ENCODE measurements around the gene POLR3E. TPM values are rescaled to one million over a fixed set of nuclear protein-coding genes. Genes with fewer than 3 reads are reported as not detected.

The POLR3E gene
- total RNA-seq, 2 experiments from 2014 or later, result 66.9 to 67.9 TPM

- Mint-ChIP-seq H3K9me3 (peaks cover 25% of the 10 kb centered on the region), H3K4me3 (no peak overlapping the region), H3K27ac (no peak overlapping the region), H3K36me3 (ENCODE audit: low read depth) (peaks cover 83% of the 10 kb centered on the region), H3K4me1 (ENCODE audit: low read depth) (peaks cover 18% of the 10 kb centered on the region), H3K27me3 (no peaks in the 10 kb centered on the region)
- intact Hi-C loops (cut with micrococcal nuclease), result no loop called here
- ChIA-PET CTCF (interaction anchor here (0.7 to 3.0 kb wide), 6 partner anchors 13 to 37 kb away, joined by 3 to 13 read pairs (median 3); no protein-coding TSS in a partner anchor), POLR2A (interaction anchor here (0.5 to 2.5 kb wide), 5 partner anchors 12 to 66 kb away, joined by 3 to 11 read pairs (median 4); no protein-coding TSS in a partner anchor)
- no peak for TF ChIP-seq CTCF (IDR thresholded peaks at IDR 0.05)
- ATAC-seq (no peak), DNase-seq (no peak)
These were observed 39.8 kb downstream of the POLR3E start for GRCh38 chr16:22337045-22337444.

- H3K36me3 Mint-ChIP-seq (ENCODE audit: low read depth), result peaks cover 85% of the 10 kb centered on the region
- intact Hi-C loops (cut with micrococcal nuclease), result no loop called here
- CTCF ChIA-PET, result interaction anchor here (1.0 to 3.0 kb wide), 5 partner anchors 14 to 38 kb away, joined by 3 to 13 read pairs (median 3); no protein-coding TSS in a partner anchor
- POLR2A ChIA-PET, result interaction anchor here (0.6 to 2.5 kb wide), 5 partner anchors 13 to 114 kb away, joined by 4 to 11 read pairs (median 6); no protein-coding TSS in a partner anchor
- DNase-seq (no peak), ATAC-seq (peak; percentile 73)
- peaks cover 25% of the 10 kb centered on the region for H3K9me3 Mint-ChIP-seq
- H3K27ac Mint-ChIP-seq, result peak overlapping the region; percentile 30
- H3K27me3 Mint-ChIP-seq, result no peaks in the 10 kb centered on the region
- no peak for TF ChIP-seq CTCF (IDR thresholded peaks at IDR 0.05)
- peaks cover 20% of the 10 kb centered on the region for H3K4me1 Mint-ChIP-seq (ENCODE audit: low read depth)
- no peak overlapping the region for H3K4me3 Mint-ChIP-seq
These were observed 40.8 kb downstream of the POLR3E start for GRCh38 chr16:22337849-22338635.

GRCh38 chr16:22340945-22341344, 43.7 kb downstream of the POLR3E start:
- Mint-ChIP-seq H3K27me3 (no peaks in the 10 kb centered on the region), H3K4me1 (ENCODE audit: low read depth) (peaks cover 18% of the 10 kb centered on the region), H3K4me3 (no peak overlapping the region), H3K9me3 (peaks cover 25% of the 10 kb centered on the region), H3K27ac (no peak overlapping the region), H3K36me3 (ENCODE audit: low read depth) (peaks cover 64% of the 10 kb centered on the region)
- ChIA-PET CTCF (no interaction called here), POLR2A (no interaction called here)
- DNase-seq (no peak), ATAC-seq (no peak)
- no peak for TF ChIP-seq CTCF (IDR thresholded peaks at IDR 0.05)
- intact Hi-C loops (cut with micrococcal nuclease), result no loop called here

- Mint-ChIP-seq H3K27ac (peak overlapping the region; percentile 52), H3K36me3 (ENCODE audit: low read depth) (peaks cover 57% of the 10 kb centered on the region), H3K27me3 (no peaks in the 10 kb centered on the region), H3K4me1 (ENCODE audit: low read depth) (peaks cover 15% of the 10 kb centered on the region), H3K9me3 (peaks cover 14% of the 10 kb centered on the region), H3K4me3 (no peak overlapping the region)
- ChIA-PET POLR2A (interaction anchor here (1.4 to 5.0 kb wide), 2 partner anchors 9 to 13 kb away, joined by 3 to 20 read pairs; no protein-coding TSS in a partner anchor), CTCF (interaction anchor here (0.7 to 1.1 kb wide), 4 partner anchors 11 to 136 kb away, joined by 3 to 5 read pairs (median 3); partner anchors contain the start of gene EEF2K)
- ATAC-seq, result no peak
- DNase-seq, result no peak
- intact Hi-C loops (cut with micrococcal nuclease), result no loop called here
- no peak for TF ChIP-seq CTCF (IDR thresholded peaks at IDR 0.05)
These were observed 44.9 kb downstream of the POLR3E start for GRCh38 chr16:22342082-22342481.

GRCh38 chr16:22346483-22346882, 49.3 kb downstream of the POLR3E start:
- intact Hi-C loops (cut with micrococcal nuclease), result no loop called here
- no peak overlapping the region for H3K4me3 Mint-ChIP-seq
- no peak for TF ChIP-seq CTCF (IDR thresholded peaks at IDR 0.05)
- peaks cover 52% of the 10 kb centered on the region for H3K36me3 Mint-ChIP-seq (ENCODE audit: low read depth)
- ChIA-PET POLR2A (interaction anchor here (5.0 kb wide), 1 partner anchor 8 kb away, joined by 20 read pairs; no protein-coding TSS in a partner anchor), CTCF (interaction anchor here (1.2 to 1.7 kb wide), 3 partner anchors 8 to 26 kb away, joined by 3 to 4 read pairs (median 3); no protein-coding TSS in a partner anchor)
- no peaks in the 10 kb centered on the region for H3K27me3 Mint-ChIP-seq
- peak overlapping the region; percentile 9 for H3K27ac Mint-ChIP-seq
- no peak for DNase-seq
- ATAC-seq, result no peak
- no peaks in the 10 kb centered on the region for H3K9me3 Mint-ChIP-seq
- peaks cover 5% of the 10 kb centered on the region for H3K4me1 Mint-ChIP-seq (ENCODE audit: low read depth)
